DND-41 (cell line): ENCODE data around the gene SNAP47.

ENCODE experiments used
- ATAC-seq: fragments of 200-7000 bp; cut with Tn5 transposase; 3 replicates; pipeline ENCODE4 v1.9.1; 2021; ENCODE audit warnings: low read depth; ENCODE audit not compliant: insufficient read depth
- DNase-seq: peaks from one replicate; pipeline ENCODE4 v3.0.0-alpha.2; 2020
- H2AFZ ChIP-seq: 2 replicates; pipeline ENCODE4 v1.6.0; 2012; ENCODE audit warnings: low read depth, low read length
- H3K27ac ChIP-seq: 2 replicates; pipeline ENCODE4 v1.5.1; 2012; ENCODE audit warnings: low read length, inconsistent platforms
- H3K27me3 ChIP-seq: fragments of 200-600 bp; sonication (generic); 2 replicates; pipeline ENCODE4 v1.6.0; 2012; ENCODE audit warnings: low read length, mild to moderate bottlenecking, inconsistent platforms; ENCODE audit not compliant: insufficient read depth, poor library complexity
- H3K36me3 ChIP-seq: 2 replicates; pipeline ENCODE4 v1.5.1; 2012; ENCODE audit warnings: low read length, inconsistent platforms; ENCODE audit not compliant: insufficient read depth
- H3K4me1 ChIP-seq: 2 replicates; pipeline ENCODE4 v1.5.1; 2012; ENCODE audit warnings: mild to moderate bottlenecking, low read length; ENCODE audit not compliant: insufficient read depth
- H3K4me2 ChIP-seq: 2 replicates; pipeline ENCODE4 v1.6.0; 2012; ENCODE audit warnings: mild to moderate bottlenecking, moderate library complexity, low read length, inconsistent platforms; ENCODE audit not compliant: insufficient read depth
- H3K4me3 ChIP-seq, 2 experiments: fragments of 200-600 bp in 1 of 2; shearing (Covaris generic) in 1 of 2; 2 replicates each; pipeline ENCODE4 v1.5.1; 2012 to 2016; ENCODE audit warnings: inconsistent platforms in 2 of 2, low read length in 2 of 2, mild to moderate bottlenecking in 2 of 2, low read depth in 1 of 2, moderate library complexity in 1 of 2
- H3K79me2 ChIP-seq: 2 replicates; pipeline ENCODE4 v1.6.0; 2012; ENCODE audit warnings: low read length, inconsistent platforms; ENCODE audit not compliant: insufficient read depth
- H3K9ac ChIP-seq: 2 replicates; pipeline ENCODE4 v1.6.0; 2012; ENCODE audit warnings: low read depth, mild to moderate bottlenecking, inconsistent platforms, low read length, moderate library complexity
- H3K9me3 ChIP-seq: 2 replicates; pipeline ENCODE4 v1.5.1; 2012; ENCODE audit warnings: low read length, moderate library complexity, mild to moderate bottlenecking, inconsistent platforms; ENCODE audit not compliant: insufficient read depth, severe bottlenecking
- H4K20me1 ChIP-seq: 2 replicates; pipeline ENCODE4 v1.6.0; 2012; ENCODE audit warnings: low read length; ENCODE audit not compliant: insufficient read depth
- CTCF ChIP-seq: IDR thresholded peaks from 2 replicates; pipeline ENCODE4 v1.5.1; 2012; ENCODE audit warnings: borderline replicate concordance, low read length, moderate library complexity, mild to moderate bottlenecking; ENCODE audit not compliant: poor library complexity, severe bottlenecking; ENCODE audit errors: extremely low read depth
- EZH2 ChIP-seq: IDR thresholded peaks from 3 replicates; pipeline ENCODE4 v1.6.1; 2012; ENCODE audit warnings: borderline replicate concordance, low read depth, mild to moderate bottlenecking, moderate library complexity, low read length, inconsistent platforms; ENCODE audit not compliant: severe bottlenecking

SNAP47 gene

GRCh38 chr1:227774051-227774731, 39.0 kb downstream of the SNAP47 start:
- Histone ChIP-seq H3K36me3 (peaks cover 63% of the 10 kb centered on the region), H3K9me3 (no peaks in the 10 kb centered on the region), H3K79me2 (no peaks in the 10 kb centered on the region), H3K27me3 (no peaks in the 10 kb centered on the region), H4K20me1 (peaks cover 4% of the 10 kb centered on the region; the same call in 1 of the 2 replicates), H3K4me1 (no peaks in the 10 kb centered on the region), H3K9ac (no peak overlapping the region), H2AFZ (no peak overlapping the region), H3K4me3 (no peak overlapping the region), H3K4me2 (no peak overlapping the region), H3K27ac (no peak overlapping the region)
- TF ChIP-seq CTCF = no peak
- no peak for TF ChIP-seq EZH2
- DNase-seq (no peak), ATAC-seq (no peak)

GRCh38 chr1:227774821-227775661, 39.8 kb downstream of the SNAP47 start:
- Histone ChIP-seq H3K4me2 (no peak overlapping the region), H3K27me3 (no peaks in the 10 kb centered on the region), H2AFZ (no peak overlapping the region), H3K4me1 (no peaks in the 10 kb centered on the region), H3K27ac (no peak overlapping the region), H3K9me3 (no peaks in the 10 kb centered on the region), H3K36me3 (peaks cover 63% of the 10 kb centered on the region), H3K9ac (no peak overlapping the region), H3K4me3 (no peak overlapping the region), H4K20me1 (peaks cover 13% of the 10 kb centered on the region; the same call in 1 of the 2 replicates), H3K79me2 (no peaks in the 10 kb centered on the region)
- ATAC-seq (no peak), DNase-seq (no peak)
- TF ChIP-seq EZH2 (no peak), CTCF (no peak)

GRCh38 chr1:227775841-227776240, 40.6 kb downstream of the SNAP47 start:
- no peak overlapping the region for H3K27ac ChIP-seq
- H3K4me2 ChIP-seq = no peak overlapping the region
- TF ChIP-seq CTCF (no peak), EZH2 (no peak)
- H3K4me3 ChIP-seq = no peak overlapping the region
- H3K9me3 ChIP-seq = no peaks in the 10 kb centered on the region
- H3K4me1 ChIP-seq = no peaks in the 10 kb centered on the region
- DNase-seq (no peak), ATAC-seq (no peak)
- H3K27me3 ChIP-seq = no peaks in the 10 kb centered on the region
- H3K9ac ChIP-seq = no peak overlapping the region
- H3K79me2 ChIP-seq = no peaks in the 10 kb centered on the region
- H2AFZ ChIP-seq = no peak overlapping the region
- H3K36me3 ChIP-seq = peaks cover 60% of the 10 kb centered on the region
- H4K20me1 ChIP-seq = peaks cover 13% of the 10 kb centered on the region; the same call in 1 of the 2 replicates
